Caco-2 (cell line): ENCODE results near the gene ITSN2. TPM values are rescaled to one million over a fixed set of nuclear protein-coding genes. Genes with fewer than 3 reads are reported as not detected.

ENCODE experiments used
- BruUV-seq: library from RNA; stranded (reverse); fragments of 400-500 nt; replicated peaks from 2 replicates; lab custom pipeline; 2021; lab: Mats Ljungman, UMichigan
- CTCF ChIA-PET: fragments of 300-600 bp; sonication (Branson Sonifier 250); formaldehyde crosslinking; loops from one replicate; lab custom pipeline; 2022; ENCODE audit warnings: antibody characterized with exemption; lab: Charles Lee
- POLR2A ChIA-PET: fragments of 300-600 bp; sonication (Branson Sonifier 250); formaldehyde crosslinking; loops from one replicate; lab custom pipeline; 2022; ENCODE audit warnings: antibody characterized with exemption; lab: Charles Lee
- DNase-seq, 2 experiments: peaks; one replicate each; pipeline versions ENCODE4 v3.0.0 to v3.0.0-alpha.2; 2020 to 2022
- H3K27me3 ChIP-seq: replicated peaks from 2 replicates; pipeline ENCODE4 v1.6.0; 2011; ENCODE audit warnings: low read length; ENCODE audit not compliant: control insufficient read depth, insufficient read depth
- H3K36me3 ChIP-seq: 2 replicates; pipeline ENCODE4 v1.5.1; 2011; ENCODE audit warnings: low read length; ENCODE audit not compliant: control insufficient read depth, insufficient read depth
- H3K4me1 ChIP-seq: fragments of 250-450 bp; sonication (Bioruptor Pico); 2 replicates; pipeline ENCODE4 v1.5.1; 2020; ENCODE audit warnings: mild to moderate bottlenecking
- H3K4me3 ChIP-seq: 2 replicates; pipeline ENCODE4 v1.5.1; 2011; ENCODE audit warnings: low read depth, mild to moderate bottlenecking, control low read depth, low read length
- H3K9me3 ChIP-seq: fragments of 250-450 bp; sonication (Bioruptor Pico); 2 replicates; pipeline ENCODE4 v1.5.1; 2020; ENCODE audit warnings: mild to moderate bottlenecking, moderate library complexity
- H3K27ac Mint-ChIP-seq: one replicate; pipeline ENCODE4 v1.8.0; 2022; ENCODE audit warnings: mixed read lengths; ENCODE audit not compliant: unreplicated experiment
- H3K27me3 Mint-ChIP-seq: one replicate; pipeline ENCODE4 v1.8.0; 2022; ENCODE audit warnings: mixed read lengths; ENCODE audit not compliant: insufficient read depth, unreplicated experiment
- H3K36me3 Mint-ChIP-seq: one replicate; pipeline ENCODE4 v1.8.0; 2022; ENCODE audit warnings: mild to moderate bottlenecking, mixed read lengths; ENCODE audit not compliant: insufficient read depth, unreplicated experiment
- H3K4me1 Mint-ChIP-seq: one replicate; pipeline ENCODE4 v1.8.0; 2022; ENCODE audit warnings: low read depth, mixed read lengths; ENCODE audit not compliant: unreplicated experiment
- H3K4me3 Mint-ChIP-seq: one replicate; pipeline ENCODE4 v1.8.0; 2022; ENCODE audit warnings: mild to moderate bottlenecking, moderate library complexity, mixed read lengths; ENCODE audit not compliant: unreplicated experiment
- H3K9me3 Mint-ChIP-seq: one replicate; pipeline ENCODE4 v1.8.0; 2022; ENCODE audit warnings: mixed read lengths; ENCODE audit not compliant: unreplicated experiment
- CTCF ChIP-seq, 2 experiments: fragments of 200-600 bp in 1 of 2; IDR thresholded peaks; 1 replicate in 1 of 2; 2 replicates in 1 of 2; pipeline versions ENCODE4 v1.5.1 to v1.8.0; 2011 to 2022; ENCODE audit warnings: antibody characterized with exemption in 1 of 2, control low read depth in 1 of 2, inconsistent platforms in 1 of 2, low read depth in 1 of 2, low read length in 1 of 2, mild to moderate bottlenecking in 1 of 2, moderate library complexity in 1 of 2; ENCODE audit not compliant: insufficient read depth in 1 of 2, severe bottlenecking in 1 of 2, unreplicated experiment in 1 of 2
- intact Hi-C: fragments of 100-400 bp; cut with micrococcal nuclease; formaldehyde crosslinking; loops from one replicate; pipeline ENCODE4 v1.10.0; 2022; ENCODE audit not compliant: unreplicated experiment
- total RNA-seq: library from RNA; stranded (reverse); gene quantifications from 2 replicates; pipeline ENCODE4 v1.2.3, GENCODE V29; 2022

The ITSN2 gene
- total RNA-seq, 1 experiment from 2014 or later, result 49.4 TPM

GRCh38 chr2:24211408-24211807, 148.9 kb downstream of the ITSN2 start:
- CTCF ChIA-PET, result no interaction called here
- no peaks in the 10 kb centered on the region for H3K4me1 ChIP-seq
- H3K27me3 ChIP-seq, result no peaks in the 10 kb centered on the region
- Mint-ChIP-seq H3K9me3 (no peaks in the 10 kb centered on the region), H3K27me3 (no peaks in the 10 kb centered on the region), H3K36me3 (peaks cover 14% of the 10 kb centered on the region), H3K27ac (no peak overlapping the region), H3K4me3 (no peak overlapping the region), H3K4me1 (no peaks in the 10 kb centered on the region)
- POLR2A ChIA-PET, result no interaction called here
- no peak for TF ChIP-seq CTCF (IDR thresholded peaks at IDR 0.05; ENCODE audit: insufficient read depth in 1 of 2, low read depth in 1 of 2, low read length in 1 of 2, severe bottlenecking in 1 of 2, unreplicated experiment in 1 of 2)
- no TSS peak for BruUV-seq
- intact Hi-C loops, result no loop called here
- no peaks in the 10 kb centered on the region for H3K36me3 ChIP-seq
- H3K9me3 ChIP-seq, result no peaks in the 10 kb centered on the region
- no peak for DNase-seq
- no peak overlapping the region for H3K4me3 ChIP-seq

GRCh38 chr2:24210723-24211122, 149.6 kb downstream of the ITSN2 start:
- DNase-seq, result no peak
- H3K4me1 ChIP-seq, result no peaks in the 10 kb centered on the region
- no peak for TF ChIP-seq CTCF (IDR thresholded peaks at IDR 0.05; ENCODE audit: insufficient read depth in 1 of 2, low read depth in 1 of 2, low read length in 1 of 2, severe bottlenecking in 1 of 2, unreplicated experiment in 1 of 2)
- CTCF ChIA-PET, result no interaction called here
- POLR2A ChIA-PET, result no interaction called here
- Mint-ChIP-seq H3K27me3 (no peaks in the 10 kb centered on the region), H3K9me3 (no peaks in the 10 kb centered on the region), H3K36me3 (peaks cover 9% of the 10 kb centered on the region), H3K27ac (no peak overlapping the region), H3K4me3 (no peak overlapping the region), H3K4me1 (no peaks in the 10 kb centered on the region)
- no peaks in the 10 kb centered on the region for H3K9me3 ChIP-seq
- no peaks in the 10 kb centered on the region for H3K27me3 ChIP-seq
- no peaks in the 10 kb centered on the region for H3K36me3 ChIP-seq
- H3K4me3 ChIP-seq, result no peak overlapping the region
- intact Hi-C loops, result no loop called here
- no TSS peak for BruUV-seq

DNA sequence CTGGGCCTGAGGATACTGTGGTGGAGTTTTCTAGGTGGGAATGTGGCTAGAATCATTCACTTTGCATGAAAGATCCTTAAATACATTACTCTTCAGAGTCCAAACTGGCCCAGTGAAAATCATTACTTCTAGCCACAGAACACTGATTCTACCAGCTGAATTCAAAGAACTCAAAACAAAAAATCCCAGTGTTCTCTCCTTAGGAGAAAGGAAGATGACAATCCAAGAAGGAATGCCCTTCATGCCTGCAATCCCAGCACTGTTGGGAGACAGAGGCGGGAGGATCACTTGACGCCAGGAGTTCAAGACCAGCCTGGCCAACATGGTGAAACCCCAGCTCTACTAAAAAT, 150.3 kb downstream of the ITSN2 start:
- H3K9me3 ChIP-seq, result no peaks in the 10 kb centered on the region
- no peaks in the 10 kb centered on the region for H3K4me1 ChIP-seq
- no peaks in the 10 kb centered on the region for H3K36me3 ChIP-seq
- TF ChIP-seq CTCF (IDR thresholded peaks at IDR 0.05; ENCODE audit: insufficient read depth in 1 of 2, low read depth in 1 of 2, low read length in 1 of 2, severe bottlenecking in 1 of 2, unreplicated experiment in 1 of 2), result no peak
- intact Hi-C loops, result no loop called here
- H3K4me3 ChIP-seq, result no peak overlapping the region
- Mint-ChIP-seq H3K27me3 (no peaks in the 10 kb centered on the region), H3K4me3 (no peak overlapping the region), H3K36me3 (peaks cover 9% of the 10 kb centered on the region), H3K27ac (no peak overlapping the region), H3K4me1 (no peaks in the 10 kb centered on the region), H3K9me3 (no peaks in the 10 kb centered on the region)
- no TSS peak for BruUV-seq
- CTCF ChIA-PET, result no interaction called here
- no peak for DNase-seq
- no peaks in the 10 kb centered on the region for H3K27me3 ChIP-seq
- POLR2A ChIA-PET, result no interaction called here
